B cell (primary cell): Measurements from ENCODE around the gene B3GNT9. TPM values are rescaled to one million over a fixed set of nuclear protein-coding genes. Genes with fewer than 3 reads are reported as not detected.

Experiments used
- ATAC-seq: fragments of 200-7000 bp; cut with Tn5 transposase; one replicate; pipeline ENCODE4 v1.10.0; 2021; ENCODE audit warnings: low read depth, mild to moderate bottlenecking, moderate number of reproducible peaks, moderate library complexity
- CTCF ChIA-PET: fragments of 350-600 bp; sonication (Branson Sonifier 250); formaldehyde crosslinking; loops from one replicate; lab custom pipeline; 2021; ENCODE audit warnings: antibody characterized with exemption, inconsistent platforms; lab: Charles Lee
- POLR2A ChIA-PET: fragments of 350-600 bp; sonication (Branson Sonifier 250); formaldehyde crosslinking; loops from one replicate; lab custom pipeline; 2021; ENCODE audit warnings: antibody characterized with exemption; lab: Charles Lee
- DNase-seq: peaks from one replicate; pipeline ENCODE4 v3.0.0; 2013
- H2AFZ ChIP-seq: 2 replicates; pipeline ENCODE4 v1.6.1; 2012; ENCODE audit warnings: mild to moderate bottlenecking, low read depth, low read length; ENCODE audit not compliant: insufficient read depth, poor library complexity, severe bottlenecking
- H3K27ac ChIP-seq, 2 donors: 1 replicate in 1 of 2; 2 replicates in 1 of 2; pipeline ENCODE4 v1.5.1; 2012 to 2013; ENCODE audit warnings: low read length in 2 of 2, mild to moderate bottlenecking in 2 of 2, moderate library complexity in 1 of 2
- H3K27me3 ChIP-seq, 4 experiments: fragments of 200-600 bp in 1 of 4; sonication (generic) in 1 of 4; replicated peaks in 1 of 4; 1 replicate in 2 of 4; 2 replicates in 2 of 4; pipeline versions ENCODE4 v1.6.1 to v1.7.0; 2013 to 2016; ENCODE audit warnings: low read length in 3 of 4, mild to moderate bottlenecking in 2 of 4, mixed read lengths in 1 of 4, moderate library complexity in 1 of 4; ENCODE audit not compliant: insufficient read depth in 4 of 4, control insufficient read depth in 3 of 4; ENCODE audit errors: control extremely low read depth in 1 of 4
- H3K36me3 ChIP-seq, 2 experiments: replicated peaks in 1 of 2; 1 replicate in 1 of 2; 2 replicates in 1 of 2; pipeline versions ENCODE4 v1.6.1 to v1.7.1; 2013; ENCODE audit warnings: low read length in 1 of 2; ENCODE audit not compliant: insufficient read depth in 2 of 2, control insufficient read depth in 1 of 2; ENCODE audit errors: control extremely low read depth in 1 of 2, extremely low read depth in 1 of 2
- H3K4me1 ChIP-seq, 2 donors: fragments of 200-600 bp in 1 of 2; sonication (generic) in 1 of 2; 1 replicate in 1 of 2; 2 replicates in 1 of 2; pipeline versions ENCODE4 v1.5.1 to v1.6.1; 2013 to 2017; ENCODE audit warnings: low read length in 2 of 2; ENCODE audit not compliant: control insufficient read depth in 2 of 2, insufficient read depth in 2 of 2
- H3K4me2 ChIP-seq: replicated peaks from 2 replicates; pipeline ENCODE3; 2012; ENCODE audit warnings: mild to moderate bottlenecking, low read depth, low read length; ENCODE audit not compliant: poor library complexity, severe bottlenecking
- H3K4me3 ChIP-seq, 5 experiments: fragments of 200-600 bp in 1 of 5; sonication (generic) in 1 of 5; 1 replicate in 3 of 5; 2 replicates in 2 of 5; pipeline versions ENCODE4 v1.5.1 to v1.7.0; 2011 to 2016; ENCODE audit warnings: low read length in 4 of 5, mild to moderate bottlenecking in 4 of 5, low read depth in 2 of 5, control low read depth in 1 of 5, moderate library complexity in 1 of 5; ENCODE audit not compliant: insufficient read depth in 1 of 5; ENCODE audit errors: control extremely low read depth in 1 of 5, extremely low read depth in 1 of 5
- H3K79me2 ChIP-seq: fragments of 200-600 bp; sonication (generic); one replicate; pipeline ENCODE4 v1.6.0; 2016; ENCODE audit warnings: low read length; ENCODE audit not compliant: control insufficient read depth, insufficient read depth
- H3K9ac ChIP-seq: fragments of 200-600 bp; sonication (generic); 2 replicates; pipeline ENCODE4 v1.6.1; 2017; ENCODE audit warnings: mild to moderate bottlenecking, low read length, moderate library complexity
- H3K9me3 ChIP-seq, 3 donors: one replicate each; pipeline versions ENCODE4 v1.6.1 to v1.7.1; 2013; ENCODE audit warnings: low read length in 2 of 3; ENCODE audit not compliant: control insufficient read depth in 2 of 3, insufficient read depth in 1 of 3; ENCODE audit errors: control extremely low read depth in 1 of 3
- H4K20me1 ChIP-seq: 2 replicates; pipeline ENCODE4 v1.6.0; 2012; ENCODE audit warnings: mild to moderate bottlenecking, low read length; ENCODE audit not compliant: insufficient read depth, control insufficient read depth, poor library complexity, severe bottlenecking
- H3K27ac Mint-ChIP-seq: one replicate; pipeline ENCODE4 v1.8.0; 2021; ENCODE audit warnings: mixed read lengths
- H3K27me3 Mint-ChIP-seq: one replicate; pipeline ENCODE4 v1.8.0; 2021; ENCODE audit warnings: mixed read lengths
- H3K4me1 Mint-ChIP-seq: one replicate; pipeline ENCODE4 v1.8.0; 2021; ENCODE audit warnings: mixed read lengths
- H3K4me3 Mint-ChIP-seq: one replicate; pipeline ENCODE4 v1.8.0; 2021; ENCODE audit warnings: mixed read lengths
- H3K9me3 Mint-ChIP-seq: one replicate; pipeline ENCODE4 v1.8.0; 2022; ENCODE audit warnings: mixed read lengths; ENCODE audit not compliant: insufficient read depth
- EZH2 ChIP-seq: IDR thresholded peaks from 2 replicates; pipeline ENCODE4 v1.6.1; 2012; ENCODE audit warnings: borderline replicate concordance, low read depth, mild to moderate bottlenecking, moderate library complexity, low read length; ENCODE audit not compliant: insufficient read depth, poor library complexity, severe bottlenecking
- WGBS: methylation state at CpG from one replicate; pipeline ENCODE4 v1.1.5; 2013; ENCODE audit warnings: missing lambda C conversion rate; ENCODE audit not compliant: insufficient coverage; 5-methylcytosine and 5-hydroxymethylcytosine counted together
- intact Hi-C: fragments of 100-400 bp; cut with micrococcal nuclease; formaldehyde crosslinking; loops from one replicate; pipeline ENCODE4 v1.10.0; 2022
- polyA plus RNA-seq: library from polyadenylated mRNA; depleted of rRNA; stranded (reverse); fragments of >200 nt; gene quantifications from 2 replicates; pipeline ENCODE4 v1.2.3, GENCODE V29; 2012
- total RNA-seq, 2 donors: library from RNA; stranded (reverse); fragments of 120-200 nt in 1 of 2; gene quantifications; 1 replicate in 1 of 2; 2 replicates in 1 of 2; pipeline versions ENCODE4 v1.2.3 to v1.2.4, GENCODE V29; 2013 to 2022
- TF ChIP-seq, protein P1 (sequence below): fragments of 200-600 bp; IDR thresholded peaks from one replicate; pipeline ENCODE4 v1.8.0; 2022; ENCODE audit warnings: antibody characterized with exemption, mild to moderate bottlenecking

The B3GNT9 gene
- total and polyA plus RNA-seq, 2 donors (not counting 1 experiment from before 2014, with no cell fraction given) = 1.6 to 2.5 TPM

DNA sequence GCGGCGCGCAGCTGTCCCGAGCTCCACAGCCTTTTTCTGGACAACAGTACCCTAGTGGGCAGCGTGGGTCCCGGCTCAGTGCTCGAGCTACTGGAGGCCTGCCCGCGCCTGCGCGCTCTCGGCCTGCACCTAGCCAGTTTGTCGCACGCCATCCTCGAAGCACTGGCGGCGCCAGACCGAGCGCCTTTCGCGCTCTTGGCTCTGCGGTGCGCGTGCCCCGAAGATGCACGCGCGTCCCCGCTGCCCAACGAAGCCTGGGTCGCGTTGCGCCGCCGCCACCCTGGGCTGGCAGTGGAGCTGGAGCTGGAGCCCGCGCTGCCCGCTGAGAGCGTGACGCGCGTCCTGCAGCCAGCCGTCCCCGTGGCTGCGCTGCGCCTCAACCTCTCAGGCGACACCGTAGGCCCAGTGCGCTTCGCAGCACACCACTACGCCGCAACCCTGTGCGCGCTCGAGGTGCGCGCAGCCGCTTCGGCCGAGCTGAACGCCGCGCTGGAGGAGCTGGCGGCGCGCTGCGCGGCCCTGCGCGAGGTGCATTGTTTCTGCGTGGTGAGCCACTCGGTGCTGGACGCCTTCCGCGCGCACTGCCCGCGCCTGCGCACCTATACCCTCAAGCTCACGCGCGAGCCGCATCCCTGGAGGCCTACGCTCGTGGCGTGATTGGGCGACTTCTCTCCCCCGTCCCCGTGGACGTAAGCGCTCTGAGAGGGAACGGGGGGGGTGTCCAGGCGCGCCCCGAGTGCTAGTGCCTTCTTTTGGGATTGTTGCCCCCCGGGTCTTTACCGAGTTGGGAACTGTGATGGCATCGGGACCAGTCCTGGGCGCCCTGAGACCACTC, 12.6 kb upstream of the B3GNT9 start:
- ChIA-PET POLR2A (interaction anchor here (0.6 to 0.7 kb wide), 5 partner anchors 9 to 522 kb away, joined by 3 to 5 read pairs (median 3); no protein-coding TSS in a partner anchor), CTCF (interaction anchor here (1.0 to 2.5 kb wide), 9 partner anchors 8 to 270 kb away, joined by 3 to 11 read pairs (median 4); partner anchors contain the start of gene MATCAP1)
- 2% methylated on average over 99 of the region's 99 CpGs for WGBS
- TF ChIP-seq, protein P1, sequence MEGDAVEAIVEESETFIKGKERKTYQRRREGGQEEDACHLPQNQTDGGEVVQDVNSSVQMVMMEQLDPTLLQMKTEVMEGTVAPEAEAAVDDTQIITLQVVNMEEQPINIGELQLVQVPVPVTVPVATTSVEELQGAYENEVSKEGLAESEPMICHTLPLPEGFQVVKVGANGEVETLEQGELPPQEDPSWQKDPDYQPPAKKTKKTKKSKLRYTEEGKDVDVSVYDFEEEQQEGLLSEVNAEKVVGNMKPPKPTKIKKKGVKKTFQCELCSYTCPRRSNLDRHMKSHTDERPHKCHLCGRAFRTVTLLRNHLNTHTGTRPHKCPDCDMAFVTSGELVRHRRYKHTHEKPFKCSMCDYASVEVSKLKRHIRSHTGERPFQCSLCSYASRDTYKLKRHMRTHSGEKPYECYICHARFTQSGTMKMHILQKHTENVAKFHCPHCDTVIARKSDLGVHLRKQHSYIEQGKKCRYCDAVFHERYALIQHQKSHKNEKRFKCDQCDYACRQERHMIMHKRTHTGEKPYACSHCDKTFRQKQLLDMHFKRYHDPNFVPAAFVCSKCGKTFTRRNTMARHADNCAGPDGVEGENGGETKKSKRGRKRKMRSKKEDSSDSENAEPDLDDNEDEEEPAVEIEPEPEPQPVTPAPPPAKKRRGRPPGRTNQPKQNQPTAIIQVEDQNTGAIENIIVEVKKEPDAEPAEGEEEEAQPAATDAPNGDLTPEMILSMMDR = no peak
- no peak for TF ChIP-seq EZH2
- H3K9ac ChIP-seq = peak overlapping the region; percentile 42
- H3K27me3 ChIP-seq = peaks cover 0 to 76% (median 43%) of the 10 kb centered on the region in 4 experiments
- peaks cover 57 to 63% of the 10 kb centered on the region in 2 donors for H3K4me1 ChIP-seq
- intact Hi-C loops = no loop called here
- H3K4me2 ChIP-seq = peak overlapping the region; percentile 78
- no peaks in the 10 kb centered on the region for H3K36me3 ChIP-seq
- H3K27ac ChIP-seq = no peak overlapping the region
- Mint-ChIP-seq H3K27ac (no peak overlapping the region), H3K4me3 (peak overlapping the region; percentile 76), H3K27me3 (peaks cover 40% of the 10 kb centered on the region), H3K4me1 (peaks cover 49% of the 10 kb centered on the region), H3K9me3 (no peaks in the 10 kb centered on the region)
- H2AFZ ChIP-seq = peak overlapping the region; percentile 49
- H3K4me3 ChIP-seq = peak overlapping the region in 4 of 5 experiments; percentile 8 to 44 (median 30)
- no peaks in the 10 kb centered on the region for H3K79me2 ChIP-seq
- peaks cover 24% of the 10 kb centered on the region for H4K20me1 ChIP-seq
- ATAC-seq (no peak), DNase-seq (peak; percentile 74)
- peaks cover 0 to 44% (median 0%) of the 10 kb centered on the region in 3 donors for H3K9me3 ChIP-seq
